Endothelial cell of umbilical vein (primary cell): ENCODE results near the gene POLRMT. TPM values are rescaled to one million over a fixed set of nuclear protein-coding genes. Genes with fewer than 3 reads are reported as not detected.
A peak's percentile ranks its signal among the peaks of the same experiment; 100 is the strongest.

ENCODE experiments used
- BruUV-seq: library from RNA; stranded (reverse); fragments of 400-500 nt; replicated peaks from 2 replicates; lab custom pipeline; 2021; lab: Mats Ljungman, UMichigan
- CTCF ChIA-PET: fragments of 300-600, 350-600 bp; sonication (Branson Sonifier 250); formaldehyde crosslinking; loops from one replicate; lab custom pipeline; 2021; ENCODE audit warnings: antibody characterized with exemption, inconsistent platforms; lab: Charles Lee
- POLR2A ChIA-PET: fragments of 300-600, 350-600 bp; sonication (Branson Sonifier 250); formaldehyde crosslinking; loops from one replicate; lab custom pipeline; 2021; ENCODE audit warnings: antibody characterized with exemption, inconsistent platforms; lab: Charles Lee
- DNase-seq: peaks from one replicate; pipeline ENCODE4 v3.0.0-alpha.2; 2011; ENCODE audit warnings: low read depth, low spot score
- FAIRE-seq: peaks from 2 replicates; lab custom pipeline; 2011; peaks lifted over from hg19 to GRCh38; lab: Jason Lieb, UNC
- H2AFZ ChIP-seq: 2 replicates; pipeline ENCODE4 v1.6.0; 2012; ENCODE audit warnings: low read depth, low read length, control low read depth, inconsistent platforms
- H3K27ac ChIP-seq: 2 replicates; pipeline ENCODE4 v1.5.1; 2011; ENCODE audit warnings: low read depth, mild to moderate bottlenecking, control low read depth, low read length, moderate library complexity; ENCODE audit not compliant: insufficient read depth
- H3K27me3 ChIP-seq, 2 experiments: 2 replicates each; pipeline versions ENCODE4 v1.6.0 to v1.6.1; 2011; ENCODE audit warnings: low read length in 2 of 2, mixed read lengths in 1 of 2; ENCODE audit not compliant: control insufficient read depth in 2 of 2, insufficient read depth in 2 of 2
- H3K36me3 ChIP-seq, 2 experiments: 2 replicates in 1 of 2; 3 replicates in 1 of 2; pipeline ENCODE4 v1.5.1; 2011; ENCODE audit warnings: low read length in 2 of 2, mild to moderate bottlenecking in 1 of 2, moderate library complexity in 1 of 2; ENCODE audit not compliant: control insufficient read depth in 2 of 2, insufficient read depth in 2 of 2; ENCODE audit errors: extremely low read depth in 1 of 2
- H3K4me1 ChIP-seq: 3 replicates; pipeline ENCODE4 v1.5.1; 2011; ENCODE audit warnings: mild to moderate bottlenecking, low read length; ENCODE audit not compliant: control insufficient read depth, insufficient read depth; ENCODE audit errors: extremely low read depth
- H3K4me2 ChIP-seq: 2 replicates; pipeline ENCODE4 v1.6.1; 2011; ENCODE audit warnings: low read length, control low read depth, mixed read lengths; ENCODE audit not compliant: insufficient read depth
- H3K4me3 ChIP-seq, 3 experiments: fragments of 200-600 bp in 1 of 3; sonication (generic), shearing (Covaris generic) in 1 of 3; replicated peaks in 1 of 3; 2 replicates each; pipeline ENCODE4 v1.5.1; 2011 to 2016; ENCODE audit warnings: control low read depth in 3 of 3, low read length in 3 of 3, mild to moderate bottlenecking in 2 of 3, inconsistent platforms in 1 of 3, low read depth in 1 of 3, moderate library complexity in 1 of 3; ENCODE audit not compliant: insufficient read depth in 1 of 3
- H3K79me2 ChIP-seq: 2 replicates; pipeline ENCODE4 v1.6.0; 2012; ENCODE audit warnings: low read length, inconsistent platforms; ENCODE audit not compliant: control insufficient read depth, insufficient read depth
- H3K9ac ChIP-seq: replicated peaks from 2 replicates; pipeline ENCODE3; 2011; ENCODE audit warnings: low read length, control low read depth; ENCODE audit not compliant: insufficient read depth; ENCODE audit errors: extremely low read depth
- H3K9me1 ChIP-seq: replicated peaks from 3 replicates; pipeline ENCODE4 v1.6.0; 2011; ENCODE audit warnings: mild to moderate bottlenecking, low read length; ENCODE audit not compliant: control insufficient read depth, insufficient read depth; ENCODE audit errors: extremely low read depth
- H3K9me3 ChIP-seq: replicated peaks from 2 replicates; pipeline ENCODE4 v1.5.1; 2012; ENCODE audit warnings: low read length, inconsistent platforms; ENCODE audit not compliant: control insufficient read depth, insufficient read depth
- H4K20me1 ChIP-seq: replicated peaks from 2 replicates; pipeline ENCODE3; 2011; ENCODE audit warnings: mild to moderate bottlenecking, low read length; ENCODE audit not compliant: control insufficient read depth, insufficient read depth; ENCODE audit errors: extremely low read depth
- EZH2 ChIP-seq: IDR thresholded peaks from 2 replicates; pipeline ENCODE4 v1.6.1; 2012; ENCODE audit warnings: borderline replicate concordance, low read depth, mild to moderate bottlenecking, moderate library complexity, low read length, inconsistent platforms; ENCODE audit not compliant: severe bottlenecking
- FOS ChIP-seq: IDR thresholded peaks from 2 replicates; pipeline ENCODE4 v1.6.1; 2011; ENCODE audit warnings: mild to moderate bottlenecking, low read length, moderate library complexity, borderline replicate concordance; ENCODE audit not compliant: insufficient read depth
- GATA2 ChIP-seq: IDR thresholded peaks from 2 replicates; pipeline ENCODE4 v1.7.0; 2011; ENCODE audit warnings: low read depth, mild to moderate bottlenecking, moderate library complexity, mixed read lengths, low read length; ENCODE audit not compliant: insufficient read length, insufficient read depth
- JUN ChIP-seq: IDR thresholded peaks from 2 replicates; pipeline ENCODE4 v1.6.1; 2011; ENCODE audit warnings: borderline replicate concordance, low read depth; ENCODE audit not compliant: insufficient read length, insufficient read depth
- MYC ChIP-seq: IDR thresholded peaks from one replicate; pipeline ENCODE4 v1.6.1; 2011; ENCODE audit warnings: mild to moderate bottlenecking, low read depth, low read length
- POLR2A ChIP-seq: IDR thresholded peaks from 2 replicates; pipeline ENCODE4 v1.6.1; 2012; ENCODE audit warnings: low read depth, mild to moderate bottlenecking, control low read depth, low read length
- POLR2AphosphoS5 ChIP-seq: IDR thresholded peaks from 2 replicates; pipeline ENCODE4 v1.6.1; 2012; ENCODE audit warnings: low read depth, mild to moderate bottlenecking, control low read depth, low read length, moderate library complexity; ENCODE audit not compliant: insufficient read depth
- dilution Hi-C: fragments of 300-500 bp; cut with MboI; formaldehyde crosslinking; loops from one replicate; pipeline ENCODE4 v1.15.0; 2019; ENCODE audit warnings: low sequenced_read_pairs; ENCODE audit not compliant: extremely low pct_ligation_motif_present
- intact Hi-C: fragments of 100-400 bp; cut with micrococcal nuclease; formaldehyde crosslinking; loops from one replicate; pipeline ENCODE4 v1.10.0; 2022
- polyA plus RNA-seq, 4 experiments: library from polyadenylated mRNA; depleted of rRNA in 3 of 4; stranded (reverse) in 3 of 4; unstranded in 1 of 4; fragments of >200 nt; gene quantifications; 2 replicates each; pipeline versions ENCODE4 v1.2.1 to v1.2.3, GENCODE V29; 2011 to 2012; ENCODE audit warnings: missing spikeins in 1 of 4
- total RNA-seq: library from RNA; stranded (reverse); gene quantifications from 2 replicates; pipeline ENCODE4 v1.2.3, GENCODE V29; 2021
- TF ChIP-seq, protein P1 (sequence below): IDR thresholded peaks from 2 replicates; pipeline ENCODE4 v1.6.1; 2011; ENCODE audit not compliant: insufficient read depth, insufficient read length
- TF ChIP-seq, protein P2 (sequence below), 2 donors: IDR thresholded peaks; 1 replicate in 1 of 2; 2 replicates in 1 of 2; pipeline ENCODE4 v1.5.1; 2011; ENCODE audit warnings: low read length in 2 of 2, mild to moderate bottlenecking in 2 of 2, moderate library complexity in 2 of 2, control low read depth in 1 of 2, inconsistent platforms in 1 of 2, low read depth in 1 of 2; ENCODE audit not compliant: insufficient read depth in 1 of 2; ENCODE audit errors: extremely low read depth in 1 of 2

POLRMT gene
- total and polyA plus RNA-seq, 2 donors (not counting 3 experiments of a cell fraction or from before 2014, with no cell fraction given) = 38.9 to 50.6 TPM

DNA sequence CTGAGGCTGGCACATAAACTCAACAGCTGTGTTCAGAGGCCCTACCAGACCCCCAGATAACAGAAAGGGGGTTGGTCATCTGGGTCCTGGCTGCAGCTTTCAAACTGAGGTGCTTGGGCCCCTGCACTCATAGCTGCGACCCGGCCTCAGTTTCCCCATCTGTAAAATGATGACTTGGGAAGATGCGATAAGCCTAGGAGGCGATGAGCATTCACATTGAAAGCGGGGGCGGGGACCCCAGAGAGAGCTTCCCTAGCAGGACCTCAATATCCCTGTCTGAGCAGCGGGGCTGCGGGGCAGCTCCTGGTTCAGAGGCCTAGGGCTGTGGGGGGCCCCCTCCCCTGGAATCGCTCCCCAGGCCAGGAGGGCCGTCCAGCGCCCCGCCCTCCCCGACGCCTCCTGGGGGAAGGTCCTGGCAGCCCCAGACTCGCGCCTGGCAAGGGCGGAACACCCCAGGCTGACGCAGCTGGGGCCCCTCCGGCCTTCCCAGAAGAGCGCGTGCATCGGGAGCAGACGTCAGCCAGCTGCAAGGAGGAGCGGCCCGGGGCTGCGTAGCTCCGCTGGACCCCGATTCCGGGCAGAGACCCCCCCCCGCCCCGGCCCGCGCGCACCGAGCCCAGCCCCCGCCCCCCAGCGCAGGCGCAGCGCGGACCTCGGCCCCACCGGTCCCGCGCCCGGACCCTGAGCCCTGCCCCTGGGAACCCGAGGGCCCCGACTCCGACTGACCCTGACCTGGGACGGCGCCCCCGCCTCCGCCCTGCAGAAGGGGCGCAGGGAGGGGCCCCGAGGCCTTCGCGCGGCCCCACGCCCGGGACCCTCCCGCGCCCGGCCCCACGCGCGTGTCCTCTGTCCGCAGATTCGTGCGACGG lies 46.3 kb upstream of the POLRMT start:
- dilution Hi-C loops = no loop called here
- H3K4me1 ChIP-seq = peaks cover 16% of the 10 kb centered on the region
- BruUV-seq = no TSS peak
- DNase-seq = peak; percentile 42
- intact Hi-C loops = loop anchor here (1.0 kb wide), 3 partner anchors 16 to 49 kb away; partner anchors contain the start of gene RNF126
- peak overlapping the region; percentile 79 for H3K9ac ChIP-seq
- no peaks in the 10 kb centered on the region for H3K9me1 ChIP-seq
- ChIA-PET POLR2A (interaction anchor here (0.6 kb wide), 1 partner anchor 17 kb away, joined by 3 read pairs; the partner anchor contains the start of gene RNF126), CTCF (interaction anchor here (0.9 to 2.5 kb wide), 9 partner anchors 10 to 95 kb away, joined by 3 to 12 read pairs (median 7); no protein-coding TSS in a partner anchor)
- H3K79me2 ChIP-seq = peaks cover 12% of the 10 kb centered on the region
- H3K4me3 ChIP-seq = peak overlapping the region; percentile 32 to 55 (median 51)
- H3K9me3 ChIP-seq = no peaks in the 10 kb centered on the region
- peak; percentile 79 for FAIRE-seq
- H3K27me3 ChIP-seq = no peaks in the 10 kb centered on the region
- peak overlapping the region; percentile 68 for H3K27ac ChIP-seq
- H3K36me3 ChIP-seq = no peaks in the 10 kb centered on the region
- H2AFZ ChIP-seq = peak overlapping the region; percentile 38
- H4K20me1 ChIP-seq = no peaks in the 10 kb centered on the region
- peak overlapping the region; percentile 66 for H3K4me2 ChIP-seq
- TF ChIP-seq, protein P1, sequence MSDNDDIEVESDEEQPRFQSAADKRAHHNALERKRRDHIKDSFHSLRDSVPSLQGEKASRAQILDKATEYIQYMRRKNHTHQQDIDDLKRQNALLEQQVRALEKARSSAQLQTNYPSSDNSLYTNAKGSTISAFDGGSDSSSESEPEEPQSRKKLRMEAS = no peak
- TF ChIP-seq POLR2A (no peak), GATA2 (no peak), POLR2AphosphoS5 (no peak), JUN (no peak), EZH2 (no peak), FOS (no peak), MYC (no peak)
- TF ChIP-seq, protein P2, sequence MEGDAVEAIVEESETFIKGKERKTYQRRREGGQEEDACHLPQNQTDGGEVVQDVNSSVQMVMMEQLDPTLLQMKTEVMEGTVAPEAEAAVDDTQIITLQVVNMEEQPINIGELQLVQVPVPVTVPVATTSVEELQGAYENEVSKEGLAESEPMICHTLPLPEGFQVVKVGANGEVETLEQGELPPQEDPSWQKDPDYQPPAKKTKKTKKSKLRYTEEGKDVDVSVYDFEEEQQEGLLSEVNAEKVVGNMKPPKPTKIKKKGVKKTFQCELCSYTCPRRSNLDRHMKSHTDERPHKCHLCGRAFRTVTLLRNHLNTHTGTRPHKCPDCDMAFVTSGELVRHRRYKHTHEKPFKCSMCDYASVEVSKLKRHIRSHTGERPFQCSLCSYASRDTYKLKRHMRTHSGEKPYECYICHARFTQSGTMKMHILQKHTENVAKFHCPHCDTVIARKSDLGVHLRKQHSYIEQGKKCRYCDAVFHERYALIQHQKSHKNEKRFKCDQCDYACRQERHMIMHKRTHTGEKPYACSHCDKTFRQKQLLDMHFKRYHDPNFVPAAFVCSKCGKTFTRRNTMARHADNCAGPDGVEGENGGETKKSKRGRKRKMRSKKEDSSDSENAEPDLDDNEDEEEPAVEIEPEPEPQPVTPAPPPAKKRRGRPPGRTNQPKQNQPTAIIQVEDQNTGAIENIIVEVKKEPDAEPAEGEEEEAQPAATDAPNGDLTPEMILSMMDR (IDR thresholded peaks at IDR 0.05; ENCODE audit: extremely low read depth in 1 of 2, insufficient read depth in 1 of 2, low read depth in 1 of 2, low read length in 2 of 2) = no peak
